SU-DHL-6 (cell line): ENCODE data around the gene RASSF9.

Experiments used
- EZH2phosphoT487 ChIP-seq: fragments of 200-600 bp; sonication (generic), shearing (Covaris generic); conservative IDR thresholded peaks from 2 replicates; pipeline ENCODE4 v1.6.1; 2018; ENCODE audit warnings: mild to moderate bottlenecking, antibody characterized with exemption, low read length, moderate library complexity, mixed read lengths
- TF ChIP-seq, protein P1 (sequence below): fragments of 200-600 bp; sonication (generic); IDR thresholded peaks from one replicate; pipeline ENCODE4 v1.5.1; 2017; ENCODE audit warnings: antibody characterized with exemption, mild to moderate bottlenecking, low read length, moderate library complexity; ENCODE audit not compliant: insufficient read depth, poor library complexity, severe bottlenecking

DNA sequence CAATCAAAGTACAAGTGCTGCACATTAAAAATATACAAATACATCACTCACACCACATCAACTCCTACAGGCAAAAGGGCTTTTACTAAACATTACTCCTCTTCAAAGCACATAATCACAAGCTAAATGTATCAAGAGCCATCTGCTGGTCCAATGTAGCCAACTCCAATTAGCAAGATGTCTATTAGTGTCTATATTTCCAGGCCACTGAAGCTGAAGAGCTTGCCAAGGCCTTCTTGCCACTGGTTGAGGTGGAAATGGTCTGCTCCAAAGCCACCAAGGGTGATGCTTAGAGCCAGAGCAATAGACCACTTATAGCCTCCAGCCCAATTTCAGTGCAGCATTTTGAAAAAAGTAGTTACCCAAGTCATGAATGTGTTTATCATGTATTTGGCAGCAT, 54.4 kb downstream of the RASSF9 start:
- TF ChIP-seq, protein P1, sequence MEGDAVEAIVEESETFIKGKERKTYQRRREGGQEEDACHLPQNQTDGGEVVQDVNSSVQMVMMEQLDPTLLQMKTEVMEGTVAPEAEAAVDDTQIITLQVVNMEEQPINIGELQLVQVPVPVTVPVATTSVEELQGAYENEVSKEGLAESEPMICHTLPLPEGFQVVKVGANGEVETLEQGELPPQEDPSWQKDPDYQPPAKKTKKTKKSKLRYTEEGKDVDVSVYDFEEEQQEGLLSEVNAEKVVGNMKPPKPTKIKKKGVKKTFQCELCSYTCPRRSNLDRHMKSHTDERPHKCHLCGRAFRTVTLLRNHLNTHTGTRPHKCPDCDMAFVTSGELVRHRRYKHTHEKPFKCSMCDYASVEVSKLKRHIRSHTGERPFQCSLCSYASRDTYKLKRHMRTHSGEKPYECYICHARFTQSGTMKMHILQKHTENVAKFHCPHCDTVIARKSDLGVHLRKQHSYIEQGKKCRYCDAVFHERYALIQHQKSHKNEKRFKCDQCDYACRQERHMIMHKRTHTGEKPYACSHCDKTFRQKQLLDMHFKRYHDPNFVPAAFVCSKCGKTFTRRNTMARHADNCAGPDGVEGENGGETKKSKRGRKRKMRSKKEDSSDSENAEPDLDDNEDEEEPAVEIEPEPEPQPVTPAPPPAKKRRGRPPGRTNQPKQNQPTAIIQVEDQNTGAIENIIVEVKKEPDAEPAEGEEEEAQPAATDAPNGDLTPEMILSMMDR, result no peak
- no peak for TF ChIP-seq EZH2phosphoT487
